ENCODE data around the gene OXSR1.

DNA sequence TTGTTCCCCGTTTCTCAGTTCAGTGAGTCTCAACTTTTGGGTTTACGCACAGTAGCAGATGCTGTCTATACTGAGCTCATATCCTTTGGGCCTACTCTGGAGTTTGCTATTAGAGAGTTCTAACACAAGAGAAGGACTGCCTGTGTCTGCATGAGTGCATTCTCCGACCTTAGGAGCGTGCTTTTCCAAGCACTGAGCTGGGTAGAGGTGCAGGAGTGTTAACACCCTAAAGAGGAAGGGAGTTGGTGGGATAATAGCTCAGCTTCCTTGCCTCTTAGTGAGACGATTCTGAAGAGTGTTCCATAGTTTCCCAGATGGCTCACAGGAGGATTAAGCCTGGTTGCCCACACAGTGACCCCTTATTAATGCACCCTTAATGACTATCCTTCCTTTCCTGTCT lies 6.9 kb upstream of the OXSR1 start:
- TF ChIP-seq, protein P1, sequence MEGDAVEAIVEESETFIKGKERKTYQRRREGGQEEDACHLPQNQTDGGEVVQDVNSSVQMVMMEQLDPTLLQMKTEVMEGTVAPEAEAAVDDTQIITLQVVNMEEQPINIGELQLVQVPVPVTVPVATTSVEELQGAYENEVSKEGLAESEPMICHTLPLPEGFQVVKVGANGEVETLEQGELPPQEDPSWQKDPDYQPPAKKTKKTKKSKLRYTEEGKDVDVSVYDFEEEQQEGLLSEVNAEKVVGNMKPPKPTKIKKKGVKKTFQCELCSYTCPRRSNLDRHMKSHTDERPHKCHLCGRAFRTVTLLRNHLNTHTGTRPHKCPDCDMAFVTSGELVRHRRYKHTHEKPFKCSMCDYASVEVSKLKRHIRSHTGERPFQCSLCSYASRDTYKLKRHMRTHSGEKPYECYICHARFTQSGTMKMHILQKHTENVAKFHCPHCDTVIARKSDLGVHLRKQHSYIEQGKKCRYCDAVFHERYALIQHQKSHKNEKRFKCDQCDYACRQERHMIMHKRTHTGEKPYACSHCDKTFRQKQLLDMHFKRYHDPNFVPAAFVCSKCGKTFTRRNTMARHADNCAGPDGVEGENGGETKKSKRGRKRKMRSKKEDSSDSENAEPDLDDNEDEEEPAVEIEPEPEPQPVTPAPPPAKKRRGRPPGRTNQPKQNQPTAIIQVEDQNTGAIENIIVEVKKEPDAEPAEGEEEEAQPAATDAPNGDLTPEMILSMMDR (IDR thresholded peaks at IDR 0.05): no peak
- no peak for TF ChIP-seq EP300 (IDR thresholded peaks at IDR 0.05)

Data from stomach (tissue), 4 donors.